Gastroesophageal sphincter (tissue), 3 donors: ENCODE data around the gene CHST8.

Experiments
- EP300 ChIP-seq: sonication (generic); formaldehyde crosslinking; IDR thresholded peaks from one replicate; pipeline ENCODE4 v1.6.1; 2017; ENCODE audit warnings: antibody characterized with exemption, mild to moderate bottlenecking
- POLR2A ChIP-seq, 2 donors: fragments of 450-650 bp; IDR thresholded peaks; one replicate each; pipeline ENCODE4 v1.6.1; 2017; ENCODE audit warnings: antibody characterized with exemption in 2 of 2, mild to moderate bottlenecking in 2 of 2, moderate library complexity in 1 of 2
- POLR2AphosphoS5 ChIP-seq: sonication (generic); formaldehyde crosslinking; IDR thresholded peaks from one replicate; pipeline ENCODE4 v1.6.1; 2017; ENCODE audit warnings: antibody characterized with exemption
- TF ChIP-seq, protein P1 (sequence below), 4 experiments: fragments of 200-600 bp in 2 of 4; fragments of 450-650 bp in 2 of 4; sonication (generic) in 1 of 4; IDR thresholded peaks; one replicate each; pipeline ENCODE4 v1.5.1; 2017 to 2019; ENCODE audit warnings: antibody characterized with exemption in 4 of 4, mild to moderate bottlenecking in 2 of 4, moderate library complexity in 2 of 4

DNA sequence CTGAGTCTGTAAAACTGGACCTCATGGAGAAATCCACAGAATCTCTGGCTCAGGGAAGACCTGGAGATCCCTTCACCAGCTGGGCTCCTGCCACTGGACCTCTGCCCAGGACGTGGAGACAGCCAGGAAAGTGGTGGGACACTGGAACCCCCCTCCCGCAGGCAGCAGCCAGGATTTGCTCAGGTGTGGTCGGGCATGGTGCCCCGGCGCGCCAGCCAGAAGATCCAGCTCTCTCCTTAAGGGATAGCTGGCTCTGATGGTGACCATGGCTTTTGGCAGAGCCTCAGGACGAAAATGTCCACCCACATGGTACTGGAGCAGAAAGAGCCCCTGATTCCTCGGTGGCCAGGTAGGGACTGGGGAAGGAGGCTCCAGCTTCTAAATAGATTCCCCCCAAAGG, 148.4 kb downstream of the CHST8 start:
- TF ChIP-seq, protein P1, sequence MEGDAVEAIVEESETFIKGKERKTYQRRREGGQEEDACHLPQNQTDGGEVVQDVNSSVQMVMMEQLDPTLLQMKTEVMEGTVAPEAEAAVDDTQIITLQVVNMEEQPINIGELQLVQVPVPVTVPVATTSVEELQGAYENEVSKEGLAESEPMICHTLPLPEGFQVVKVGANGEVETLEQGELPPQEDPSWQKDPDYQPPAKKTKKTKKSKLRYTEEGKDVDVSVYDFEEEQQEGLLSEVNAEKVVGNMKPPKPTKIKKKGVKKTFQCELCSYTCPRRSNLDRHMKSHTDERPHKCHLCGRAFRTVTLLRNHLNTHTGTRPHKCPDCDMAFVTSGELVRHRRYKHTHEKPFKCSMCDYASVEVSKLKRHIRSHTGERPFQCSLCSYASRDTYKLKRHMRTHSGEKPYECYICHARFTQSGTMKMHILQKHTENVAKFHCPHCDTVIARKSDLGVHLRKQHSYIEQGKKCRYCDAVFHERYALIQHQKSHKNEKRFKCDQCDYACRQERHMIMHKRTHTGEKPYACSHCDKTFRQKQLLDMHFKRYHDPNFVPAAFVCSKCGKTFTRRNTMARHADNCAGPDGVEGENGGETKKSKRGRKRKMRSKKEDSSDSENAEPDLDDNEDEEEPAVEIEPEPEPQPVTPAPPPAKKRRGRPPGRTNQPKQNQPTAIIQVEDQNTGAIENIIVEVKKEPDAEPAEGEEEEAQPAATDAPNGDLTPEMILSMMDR (IDR thresholded peaks at IDR 0.05) = no peak
- TF ChIP-seq POLR2A (IDR thresholded peaks at IDR 0.05) = no peak
- no peak for TF ChIP-seq POLR2AphosphoS5
- TF ChIP-seq EP300 = no peak
